A549 (cell line): ENCODE data around the gene CLN6. TPM values are rescaled to one million over a fixed set of nuclear protein-coding genes. Genes with fewer than 3 reads are reported as not detected.

ENCODE experiments used
- ATAC-seq, 2 experiments: fragments of 200-7000 bp in 1 of 2; fragments of >200 bp in 1 of 2; cut with Nextera tagmentation in 1 of 2; cut with Tn5 transposase in 1 of 2; 3 replicates each; pipeline versions ENCODE4 v1.8.0 to v1.9.1; 2018 to 2020; ENCODE audit warnings: mild to moderate bottlenecking in 1 of 2, moderate library complexity in 1 of 2
- CTCF ChIA-PET: fragments of 300-600 bp; sonication (Branson Sonifier 250); formaldehyde crosslinking; extraction: SDS; loops from one replicate; lab custom pipeline; 2021; ENCODE audit warnings: antibody characterized with exemption, inconsistent platforms; lab: Yijun Ruan, JAX
- POLR2A ChIA-PET: fragments of 350-600 bp; formaldehyde crosslinking; extraction: SDS; loops from one replicate; lab custom pipeline; 2021; ENCODE audit warnings: antibody characterized with exemption, inconsistent platforms; lab: Yijun Ruan, JAX
- DNase-seq, 2 experiments: peaks; one replicate each; pipeline versions ENCODE4 v3.0.0 to v3.0.0-alpha.2; 2011 to 2016; ENCODE audit warnings: low read depth in 1 of 2, low spot score in 1 of 2
- FAIRE-seq: peaks from 2 replicates; lab custom pipeline; 2011; peaks lifted over from hg19 to GRCh38; lab: Jason Lieb, UNC
- H3K27ac ChIP-seq, 2 experiments: fragments of >200 bp; sonication (Bioruptor Twin); formaldehyde crosslinking; 3 replicates each; pipeline ENCODE4 v1.5.1; 2016 to 2017
- H3K4me1 ChIP-seq: fragments of >200 bp; sonication (Bioruptor Twin); formaldehyde crosslinking; 3 replicates; pipeline ENCODE4 v1.6.1; 2016
- H3K4me2 ChIP-seq: fragments of >200 bp; sonication (Bioruptor Twin); formaldehyde crosslinking; 3 replicates; pipeline ENCODE4 v1.6.1; 2016
- H3K4me3 ChIP-seq: fragments of >200 bp; sonication (Bioruptor Twin); formaldehyde crosslinking; 3 replicates; pipeline ENCODE4 v1.5.1; 2016
- H3K9me3 ChIP-seq: fragments of >200 bp; sonication (Bioruptor Twin); formaldehyde crosslinking; 3 replicates; pipeline ENCODE4 v1.6.1; 2016
- BHLHE40 ChIP-seq: IDR thresholded peaks from 2 replicates; pipeline ENCODE4 v1.6.1; 2012; ENCODE audit warnings: low read depth, low read length, inconsistent platforms
- CBX2 ChIP-seq: fragments of 200-600 bp; sonication (generic); IDR thresholded peaks from 2 replicates; pipeline ENCODE4 v1.6.1; 2016; ENCODE audit warnings: low read depth, mild to moderate bottlenecking, borderline replicate concordance
- CBX8 ChIP-seq: fragments of 200-600 bp; sonication (generic); IDR thresholded peaks from 2 replicates; pipeline ENCODE4 v1.6.1; 2016
- CEBPB ChIP-seq, 2 experiments: fragments of >200 bp in 1 of 2; sonication (Bioruptor Twin) in 1 of 2; formaldehyde crosslinking in 1 of 2; IDR thresholded peaks; 2 replicates each; pipeline ENCODE4 v1.6.1; 2012 to 2016
- CHD2 ChIP-seq: fragments of 150-350 bp; IDR thresholded peaks from 2 replicates; pipeline ENCODE4 v1.6.1; 2014; ENCODE audit warnings: low read length; ENCODE audit not compliant: partially characterized antibody
- CTCF ChIP-seq: fragments of >200 bp; sonication (Bioruptor Twin); formaldehyde crosslinking; IDR thresholded peaks from 3 replicates; pipeline ENCODE4 v1.5.1; 2016
- FOSB ChIP-seq: fragments of 250-450 bp; sonication (Bioruptor Pico); IDR thresholded peaks from 2 replicates; pipeline ENCODE4 v1.5.0; 2020; ENCODE audit warnings: mild to moderate bottlenecking, moderate library complexity
- GATA3 ChIP-seq: IDR thresholded peaks from 2 replicates; pipeline ENCODE4 v1.6.1; 2012; ENCODE audit warnings: borderline replicate concordance
- HDAC2 ChIP-seq: fragments of 200-600 bp; sonication (generic); IDR thresholded peaks from 2 replicates; pipeline ENCODE4 v1.6.1; 2016
- HEYL ChIP-seq: fragments of 250-450 bp; sonication (Bioruptor Pico); IDR thresholded peaks from 2 replicates; pipeline ENCODE4 v1.8.0; 2021; ENCODE audit warnings: mild to moderate bottlenecking, moderate library complexity
- HOXA7 ChIP-seq: fragments of 250-450 bp; sonication (Bioruptor Pico); IDR thresholded peaks from 2 replicates; pipeline ENCODE4 v1.5.0; 2020; ENCODE audit warnings: mild to moderate bottlenecking, moderate library complexity
- HOXB5 ChIP-seq: fragments of 250-450 bp; sonication (Bioruptor Pico); IDR thresholded peaks from 2 replicates; pipeline ENCODE4 v1.5.0; 2020; ENCODE audit warnings: mild to moderate bottlenecking, moderate library complexity
- JUN ChIP-seq, 2 experiments: fragments of >200 bp; sonication (Bioruptor Twin); formaldehyde crosslinking; IDR thresholded peaks; 2 replicates in 1 of 2; 3 replicates in 1 of 2; pipeline ENCODE4 v1.6.1; 2016 to 2017
- JUNB ChIP-seq: fragments of >200 bp; sonication (Bioruptor Twin); formaldehyde crosslinking; IDR thresholded peaks from 2 replicates; pipeline ENCODE4 v1.6.1; 2016
- MAFK ChIP-seq: fragments of 450-650 bp; IDR thresholded peaks from 2 replicates; pipeline ENCODE4 v1.6.1; 2014; ENCODE audit not compliant: partially characterized antibody
- MAX ChIP-seq: IDR thresholded peaks from 2 replicates; pipeline ENCODE4 v1.6.1; 2012
- NFE2L2 ChIP-seq: fragments of 150-350 bp; conservative IDR thresholded peaks from 2 replicates; pipeline ENCODE4 v1.6.1; 2014; ENCODE audit warnings: low read length
- NPAS2 ChIP-seq: fragments of 250-450 bp; sonication (Bioruptor Pico); IDR thresholded peaks from 2 replicates; pipeline ENCODE4 v1.8.0; 2022; ENCODE audit warnings: mild to moderate bottlenecking, moderate library complexity, borderline replicate concordance
- PBX3 ChIP-seq: IDR thresholded peaks from 2 replicates; pipeline ENCODE4 v1.6.1; 2012
- PHF8 ChIP-seq: fragments of 200-600 bp; sonication (generic); IDR thresholded peaks from 2 replicates; pipeline ENCODE4 v1.6.1; 2016; ENCODE audit warnings: low read depth, mild to moderate bottlenecking, antibody characterized with exemption, moderate library complexity, borderline replicate concordance
- RAD21 ChIP-seq, 2 experiments: fragments of >200 bp in 1 of 2; sonication (Bioruptor Twin) in 1 of 2; formaldehyde crosslinking in 1 of 2; IDR thresholded peaks in 1 of 2; conservative IDR thresholded peaks in 1 of 2; 2 replicates in 1 of 2; 3 replicates in 1 of 2; pipeline ENCODE4 v1.6.1; 2012 to 2018; ENCODE audit warnings: inconsistent platforms in 1 of 2
- RARB ChIP-seq: fragments of 250-450 bp; sonication (Bioruptor Pico); IDR thresholded peaks from 2 replicates; pipeline ENCODE4 v1.8.0; 2021; ENCODE audit warnings: mild to moderate bottlenecking, moderate library complexity
- RCOR1 ChIP-seq: fragments of 150-350 bp; IDR thresholded peaks from 2 replicates; pipeline ENCODE4 v1.6.1; 2014; ENCODE audit warnings: antibody characterized with exemption, low read length, low read depth
- RNF2 ChIP-seq: fragments of 200-600 bp; sonication (generic); IDR thresholded peaks from 2 replicates; pipeline ENCODE4 v1.6.1; 2016; ENCODE audit warnings: low read depth, mild to moderate bottlenecking, antibody characterized with exemption, moderate library complexity, borderline replicate concordance
- SMC3 ChIP-seq: fragments of >200 bp; sonication (Bioruptor Twin); formaldehyde crosslinking; IDR thresholded peaks from 3 replicates; pipeline ENCODE4 v1.6.1; 2018; ENCODE audit warnings: inconsistent platforms
- TFCP2L1 ChIP-seq: fragments of 250-450 bp; sonication (Bioruptor Pico); IDR thresholded peaks from 2 replicates; pipeline ENCODE4 v1.5.0; 2021; ENCODE audit warnings: mild to moderate bottlenecking
- TP53 ChIP-seq: fragments of 250-450 bp; sonication (Bioruptor Pico); IDR thresholded peaks from 2 replicates; pipeline ENCODE4 v1.5.0; 2021; ENCODE audit warnings: mild to moderate bottlenecking, moderate library complexity
- USF2 ChIP-seq: fragments of 450-650 bp; IDR thresholded peaks from 2 replicates; pipeline ENCODE4 v1.6.1; 2014; ENCODE audit warnings: antibody characterized with exemption
- ZC3H11A ChIP-seq: fragments of 450-650 bp; IDR thresholded peaks from 2 replicates; pipeline ENCODE4 v1.6.1; 2014; ENCODE audit warnings: antibody characterized with exemption, mild to moderate bottlenecking
- ZFP36 ChIP-seq: fragments of 450-650 bp; IDR thresholded peaks from 2 replicates; pipeline ENCODE4 v1.6.1; 2014; ENCODE audit warnings: borderline replicate concordance; ENCODE audit not compliant: partially characterized antibody
- WGBS: methylation state at CpG from one replicate; pipeline ENCODE4 v1.1.6; 2017; ENCODE audit errors: missing lambda C conversion rate; 5-methylcytosine and 5-hydroxymethylcytosine counted together
- polyA plus RNA-seq, 4 experiments: library from polyadenylated mRNA; depleted of rRNA in 3 of 4; stranded (reverse); fragments of >200 nt; fragmentation: RNase III in 1 of 4; extraction: RNeasy Plus Mini Kit Qiagen cat#74134 plus additional on column Dnase treatment in 1 of 4; gene quantifications; 2 replicates in 3 of 4; 3 replicates in 1 of 4; pipeline ENCODE4 v1.2.3, GENCODE V29; 2011 to 2017

CLN6 gene
- polyA plus RNA-seq, 2 of the 4 experiments (the other 2 are of a cell fraction) = 47.5 to 69.7 TPM

- no peak for TF ChIP-seq TP53 (CRISPR knock-in tag)
Observed at GRCh38 chr15:68256675-68257450, 27.3 kb upstream of the CLN6 start (continued).

GRCh38 chr15:68252925-68253534, 23.5 kb upstream of the CLN6 start:
- Histone ChIP-seq H3K9me3 (no peaks in the 10 kb centered on the region), H3K27ac (no peak overlapping the region), H3K4me1 (peaks cover 12% of the 10 kb centered on the region; the same call in 2 of the 3 replicates), H3K4me2 (peak overlapping the region; percentile 48), H3K4me3 (no peak overlapping the region)
- 21% methylated on average over 7 of the region's 7 CpGs for WGBS
- ATAC-seq (peak; percentile 69 to 74), FAIRE-seq (peak; percentile 95), DNase-seq (peak; percentile 82 to 88)
- ChIA-PET POLR2A (interaction anchor here (0.7 to 1.4 kb wide), 6 partner anchors 19 to 392 kb away, joined by 3 to 35 read pairs (median 4); partner anchors contain the start of gene FEM1B), CTCF (interaction anchor here (0.6 to 9.8 kb wide), 78 partner anchors 9 to 1306 kb away, joined by 3 to 189 read pairs (median 4); partner anchors contain the start of genes FEM1B and ITGA11)
- TF ChIP-seq MAX (0 out of 2 replicates have a peak, but pooled peaks have one; percentile 31), RNF2 (no peak), TFCP2L1 (CRISPR knock-in tag) (no peak), CHD2 (no peak), ZFP36 (no peak), HDAC2 (no peak), ZC3H11A (no peak), JUNB (no peak), PHF8 (no peak), GATA3 (no peak), USF2 (peak; percentile 47; the same call in 1 of the 2 replicates), CBX2 (no peak), RARB (CRISPR knock-in tag) (no peak), NFE2L2 (no peak), CBX8 (no peak), FOSB (no peak), HEYL (CRISPR knock-in tag) (no peak), CTCF (peak; percentile 96), JUN (IDR thresholded peaks at IDR 0.05) (no peak), NPAS2 (no peak), HOXA7 (CRISPR knock-in tag) (no peak), SMC3 (peak; percentile 91), PBX3 (no peak), BHLHE40 (no peak), CEBPB (IDR thresholded peaks at IDR 0.05) (no peak), MAFK (no peak), RAD21 (conservative IDR thresholded peaks at IDR 0.05 in 1 of 2, IDR thresholded peaks at IDR 0.05 in 1 of 2) (peak; percentile 95 to 97), HOXB5 (CRISPR knock-in tag) (no peak), RCOR1 (no peak)
